GM23338 (cell line): ENCODE results near the gene TMEM125. TPM values are rescaled to one million over a fixed set of nuclear protein-coding genes. Genes with fewer than 3 reads are reported as not detected.

Experiments
- ATAC-seq: fragments of 200-7000 bp; cut with Tn5 transposase; 3 replicates; pipeline ENCODE4 v1.9.1; 2020
- DNase-seq: peaks from one replicate; pipeline ENCODE4 v3.0.0-alpha.2; 2015; ENCODE audit warnings: low spot score
- H2AFZ ChIP-seq: fragments of 200-600 bp; sonication (generic); 2 replicates; pipeline ENCODE4 v1.8.0; 2016; ENCODE audit warnings: antibody characterized with exemption, mild to moderate bottlenecking, moderate library complexity
- H3F3A ChIP-seq: fragments of 200-600 bp; sonication (generic); replicated peaks from 2 replicates; pipeline ENCODE4 v1.8.0; 2017; ENCODE audit warnings: antibody characterized with exemption, mixed run types, low read depth
- H3K27ac ChIP-seq: fragments of 200-600 bp; sonication (generic); 2 replicates; pipeline ENCODE4 v1.6.1; 2016; ENCODE audit warnings: low read depth
- H3K27me3 ChIP-seq: fragments of 200-600 bp; sonication (generic); 2 replicates; pipeline ENCODE4 v1.8.0; 2016; ENCODE audit warnings: mild to moderate bottlenecking, mixed run types, moderate library complexity; ENCODE audit not compliant: insufficient read depth
- H3K36me3 ChIP-seq: fragments of 200-600 bp; sonication (generic); 2 replicates; pipeline ENCODE4 v1.8.0; 2016; ENCODE audit warnings: mild to moderate bottlenecking; ENCODE audit not compliant: insufficient read depth
- H3K4me1 ChIP-seq: fragments of 200-600 bp; sonication (generic); 2 replicates; pipeline ENCODE4 v1.8.0; 2016; ENCODE audit warnings: mild to moderate bottlenecking, moderate library complexity; ENCODE audit not compliant: insufficient read depth
- H3K4me2 ChIP-seq: fragments of 200-600 bp; sonication (generic); 2 replicates; pipeline ENCODE4 v1.7.1; 2017; ENCODE audit warnings: mixed run types
- H3K4me3 ChIP-seq: fragments of 200-600 bp; sonication (generic); 2 replicates; pipeline ENCODE4 v1.6.1; 2016; ENCODE audit warnings: mixed run types
- H3K79me2 ChIP-seq: fragments of 200-600 bp; sonication (generic); replicated peaks from 2 replicates; pipeline ENCODE4 v1.8.0; 2017; ENCODE audit warnings: mild to moderate bottlenecking; ENCODE audit not compliant: insufficient read depth
- H3K9me2 ChIP-seq: fragments of 200-600 bp; sonication (generic); 2 replicates; pipeline ENCODE4 v1.8.0; 2017; ENCODE audit not compliant: insufficient read depth
- H4K20me1 ChIP-seq: fragments of 200-600 bp; sonication (generic); replicated peaks from 2 replicates; pipeline ENCODE4 v1.8.0; 2017; ENCODE audit warnings: mild to moderate bottlenecking; ENCODE audit not compliant: insufficient read depth
- H3K27ac Mint-ChIP-seq: 2 replicates; pipeline ENCODE4 v1.8.0; 2020; ENCODE audit warnings: inconsistent platforms, mild to moderate bottlenecking, moderate library complexity, mixed read lengths
- H3K27me3 Mint-ChIP-seq: 3 replicates; pipeline ENCODE4 v1.8.0; 2022; ENCODE audit warnings: low read depth, mild to moderate bottlenecking, moderate library complexity, mixed read lengths, inconsistent platforms; ENCODE audit not compliant: insufficient read depth, poor library complexity
- H3K36me3 Mint-ChIP-seq: 3 replicates; pipeline ENCODE4 v1.8.0; 2021; ENCODE audit warnings: low read depth, mild to moderate bottlenecking, inconsistent platforms, moderate library complexity, mixed read lengths
- H3K4me1 Mint-ChIP-seq: 3 replicates; pipeline ENCODE4 v1.8.0; 2020; ENCODE audit warnings: mild to moderate bottlenecking, inconsistent platforms, mixed read lengths
- H3K4me3 Mint-ChIP-seq: 3 replicates; pipeline ENCODE4 v1.8.0; 2021; ENCODE audit warnings: moderate library complexity, mild to moderate bottlenecking, inconsistent platforms, mixed read lengths
- H3K9me3 Mint-ChIP-seq: 3 replicates; pipeline ENCODE4 v1.8.0; 2020; ENCODE audit warnings: moderate library complexity, mild to moderate bottlenecking, inconsistent platforms, mixed read lengths
- CTCF ChIP-seq, 2 experiments: fragments of 200-600 bp in 1 of 2; sonication (generic) in 1 of 2; conservative IDR thresholded peaks; 2 replicates each; pipeline versions ENCODE4 v1.5.1 to v1.6.1; 2016 to 2017; ENCODE audit warnings: antibody characterized with exemption in 2 of 2, low read depth in 2 of 2, mild to moderate bottlenecking in 2 of 2, moderate library complexity in 1 of 2
- ETS1 ChIP-seq: IDR thresholded peaks from 2 replicates; pipeline ENCODE4 v1.6.1; 2016; ENCODE audit warnings: antibody characterized with exemption
- EZH2 ChIP-seq: fragments of 200-600 bp; sonication (generic); IDR thresholded peaks from one replicate; pipeline ENCODE4 v1.8.0; 2017; ENCODE audit warnings: antibody characterized with exemption, mild to moderate bottlenecking, low read depth; ENCODE audit not compliant: unreplicated experiment
- EZH2phosphoT487 ChIP-seq: fragments of 200-600 bp; sonication (generic); IDR thresholded peaks from one replicate; pipeline ENCODE4 v1.8.1; 2018; ENCODE audit warnings: antibody characterized with exemption; ENCODE audit not compliant: unreplicated experiment
- JUNB ChIP-seq: IDR thresholded peaks from one replicate; pipeline ENCODE4 v1.6.1; 2016; ENCODE audit warnings: antibody characterized with exemption; ENCODE audit not compliant: unreplicated experiment
- NANOG ChIP-seq: IDR thresholded peaks from 2 replicates; pipeline ENCODE4 v1.6.1; 2016; ENCODE audit warnings: antibody characterized with exemption, borderline replicate concordance
- POLR2AphosphoS5 ChIP-seq: IDR thresholded peaks from 2 replicates; pipeline ENCODE4 v1.6.1; 2016; ENCODE audit warnings: antibody characterized with exemption, low read depth
- REST ChIP-seq: IDR thresholded peaks from one replicate; pipeline ENCODE4 v1.6.1; 2018; ENCODE audit warnings: antibody characterized with exemption; ENCODE audit not compliant: unreplicated experiment
- STAT1 ChIP-seq: IDR thresholded peaks from one replicate; pipeline ENCODE4 v1.6.1; 2016; ENCODE audit warnings: antibody characterized with exemption; ENCODE audit not compliant: unreplicated experiment
- ZNF114 ChIP-seq: fragments of 250-450 bp; sonication (Bioruptor Pico); IDR thresholded peaks from 2 replicates; pipeline ENCODE4 v1.5.0; 2020; ENCODE audit warnings: mild to moderate bottlenecking, moderate library complexity
- ZNF331 ChIP-seq: fragments of 250-450 bp; sonication (Bioruptor Pico); IDR thresholded peaks from 2 replicates; pipeline ENCODE4 v1.5.0; 2020; ENCODE audit warnings: low read depth, mild to moderate bottlenecking, moderate library complexity
- ZNF462 ChIP-seq: fragments of 250-450 bp; sonication (Bioruptor Pico); IDR thresholded peaks from 2 replicates; pipeline ENCODE4 v1.5.0; 2020; ENCODE audit warnings: mild to moderate bottlenecking, moderate library complexity
- polyA plus RNA-seq: library from polyadenylated mRNA; unstranded; fragments of >200 nt; fragmentation: Nextera tagmentation; extraction: Ambion mirVana; gene quantifications from 2 replicates; pipeline ENCODE4 v1.2.1, GENCODE V29; 2016
- total RNA-seq: library from RNA; depleted of rRNA; stranded (reverse); fragments of >200 nt; shearing (Covaris generic); gene quantifications from 2 replicates; pipeline ENCODE4 v1.2.3, GENCODE V29; 2014

TMEM125 gene
- total and polyA plus RNA-seq, 2 experiments from 2014 or later: 16.8 to 39.3 TPM

GRCh38 chr1:43319766-43320165, 50.0 kb downstream of the TMEM125 start:
- no peaks in the 10 kb centered on the region for H3K79me2 ChIP-seq
- no peaks in the 10 kb centered on the region for H3K9me2 ChIP-seq
- H3K4me3 ChIP-seq: no peak overlapping the region
- Mint-ChIP-seq H3K4me1 (peaks cover 11% of the 10 kb centered on the region; the same call in 2 of the 3 replicates), H3K27ac (no peak overlapping the region), H3K36me3 (no peaks in the 10 kb centered on the region), H3K9me3 (no peaks in the 10 kb centered on the region), H3K4me3 (no peak overlapping the region), H3K27me3 (peaks cover 14% of the 10 kb centered on the region)
- no peak overlapping the region for H2AFZ ChIP-seq
- H3K36me3 ChIP-seq: no peaks in the 10 kb centered on the region
- no peak overlapping the region for H3K27ac ChIP-seq
- H4K20me1 ChIP-seq: no peaks in the 10 kb centered on the region
- H3F3A ChIP-seq: no peaks in the 10 kb centered on the region
- ATAC-seq (no peak), DNase-seq (no peak)
- H3K4me1 ChIP-seq: no peaks in the 10 kb centered on the region
- H3K27me3 ChIP-seq: no peaks in the 10 kb centered on the region
- H3K4me2 ChIP-seq: no peak overlapping the region
- TF ChIP-seq EZH2phosphoT487 (no peak), REST (no peak), POLR2AphosphoS5 (no peak), JUNB (no peak), ETS1 (no peak), ZNF462 (CRISPR knock-in tag) (no peak), ZNF114 (CRISPR knock-in tag) (no peak), STAT1 (no peak), CTCF (conservative IDR thresholded peaks at IDR 0.05; ENCODE audit: low read depth in 2 of 2) (no peak), EZH2 (no peak), NANOG (no peak), ZNF331 (CRISPR knock-in tag) (no peak)
